HG02571 (cell line): ENCODE data around the gene PPM1L.
A peak's percentile ranks its signal among the peaks of the same experiment; 100 is the strongest.
"Not testable (repeated sequence)": the region's sequence is repeated elsewhere in the genome, so short reads cannot be mapped to it uniquely, and the experiment has no call there.

Experiments
- ATAC-seq: cut with Tn5 transposase; IDR thresholded peaks from one replicate; pipeline ENCODE4 v1.9.1; 2021; ENCODE audit warnings: mild to moderate bottlenecking, moderate library complexity; ENCODE audit not compliant: unreplicated experiment

The PPM1L gene

GRCh38 chr3:161025911-161026310, 269.9 kb downstream of the PPM1L start:
- ATAC-seq, result no peak

DNA sequence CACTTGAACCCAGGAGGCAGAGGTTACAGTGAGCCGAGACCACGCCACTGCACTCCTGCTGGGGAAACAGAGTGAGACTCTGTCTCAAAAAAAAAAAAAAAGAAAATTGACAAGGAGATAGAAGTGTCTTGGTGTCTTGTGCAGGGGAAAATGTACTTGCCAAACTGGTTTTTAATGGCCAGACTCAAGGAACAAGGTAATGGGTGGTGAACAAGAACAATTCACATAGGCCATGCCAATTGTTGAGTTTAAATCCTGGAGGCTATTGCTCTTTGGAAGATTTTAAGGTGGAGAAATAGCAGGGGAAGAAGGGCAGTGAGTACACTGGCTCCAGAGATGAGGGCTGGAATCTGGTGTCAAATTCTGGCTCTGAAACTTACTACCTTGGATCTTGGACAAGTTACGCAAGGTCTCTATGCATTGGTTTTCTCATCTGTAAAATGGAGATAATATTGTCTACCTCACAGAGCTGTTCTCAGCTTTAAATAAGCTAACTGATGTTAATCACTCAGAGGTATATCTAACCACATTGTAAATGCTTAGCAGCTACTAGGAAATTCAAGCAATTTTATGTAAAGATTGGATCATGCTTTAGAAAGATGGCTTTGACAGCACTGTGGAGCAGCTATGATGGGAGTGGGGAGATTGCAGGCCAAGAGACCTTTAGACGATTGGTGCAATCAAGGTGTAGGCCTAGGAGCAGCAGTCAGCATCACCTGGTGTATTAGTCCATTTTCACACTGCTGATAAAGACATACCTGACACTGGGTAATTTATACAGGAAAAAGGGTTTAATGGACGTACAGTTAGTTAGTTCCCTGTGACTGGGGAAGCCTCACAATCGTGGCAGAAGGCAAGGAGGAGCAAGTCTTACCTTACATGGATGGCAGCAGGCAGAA, 270.8 kb downstream of the PPM1L start:
- ATAC-seq, result no peak

DNA sequence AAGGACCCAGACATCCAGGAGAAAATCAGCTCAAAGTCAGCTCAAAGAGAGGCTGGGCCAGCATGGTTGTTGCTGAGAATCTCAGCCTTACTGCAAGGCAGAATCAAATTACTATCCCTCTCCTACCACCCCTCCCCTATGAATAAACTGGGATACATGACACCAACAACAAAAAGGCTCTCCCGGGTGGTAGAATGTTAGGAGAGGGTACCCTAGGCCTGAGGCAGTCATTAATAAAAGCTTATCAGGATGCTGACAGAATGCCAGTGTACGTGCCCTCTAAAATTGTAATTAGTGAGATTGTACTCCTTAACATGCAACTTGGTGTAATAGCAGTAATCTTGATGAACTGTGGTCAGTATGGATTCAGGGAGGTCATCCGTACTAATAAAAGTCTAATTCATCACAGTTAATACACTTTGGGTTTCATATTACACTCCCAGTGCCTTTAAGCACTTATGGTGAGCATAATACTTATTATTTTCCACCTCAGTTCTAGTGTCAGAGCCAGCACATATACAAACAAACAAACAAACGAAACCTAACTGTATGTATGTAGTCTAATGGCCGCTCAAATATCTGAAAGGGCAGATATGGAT, 272.6 kb downstream of the PPM1L start:
- no peak for ATAC-seq

- ATAC-seq, result no peak
Measured at GRCh38 chr3:161031134-161031533, 275.1 kb downstream of the PPM1L start.

GRCh38 chr3:161034913-161035550, 279.0 kb downstream of the PPM1L start:
- ATAC-seq, result not testable (repeated sequence)

DNA sequence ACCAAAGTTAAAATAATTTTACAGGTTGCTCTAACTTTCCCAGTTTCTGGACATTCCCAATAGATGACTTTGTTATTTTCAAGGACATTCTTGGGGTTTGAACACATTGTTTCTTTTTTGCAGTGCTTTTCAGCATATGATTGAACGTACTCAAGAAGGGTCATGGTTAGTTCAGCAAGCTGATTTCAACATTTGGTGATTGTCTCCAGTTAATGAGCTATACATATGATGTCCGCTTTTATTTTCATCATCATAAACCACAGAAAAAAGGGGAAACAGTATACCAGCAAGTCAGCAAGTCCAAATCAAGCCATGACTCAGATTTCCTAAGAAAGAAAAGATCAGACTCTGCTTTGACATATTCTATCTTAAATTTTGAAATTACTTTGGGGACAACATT, 279.7 kb downstream of the PPM1L start:
- ATAC-seq, result no peak

DNA sequence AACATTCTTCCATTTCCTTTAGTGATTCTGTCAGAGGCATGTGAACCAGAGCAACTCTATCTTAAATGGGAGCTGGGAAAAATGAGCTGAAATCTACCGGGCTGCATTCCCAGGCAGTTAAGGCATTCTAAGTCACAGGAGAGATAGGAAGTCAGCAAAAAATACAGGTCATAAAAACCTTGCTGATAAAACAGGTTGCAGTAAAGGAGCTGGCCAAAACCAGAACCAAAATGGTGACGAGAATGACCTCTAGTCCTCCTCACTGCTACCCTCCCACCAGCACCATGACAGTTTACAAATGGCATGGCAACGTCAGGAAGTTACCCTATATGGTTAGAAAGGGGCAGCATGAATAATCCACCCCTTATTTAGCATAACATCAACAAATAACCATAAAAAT, 282.7 kb downstream of the PPM1L start:
- ATAC-seq, result no peak

DNA sequence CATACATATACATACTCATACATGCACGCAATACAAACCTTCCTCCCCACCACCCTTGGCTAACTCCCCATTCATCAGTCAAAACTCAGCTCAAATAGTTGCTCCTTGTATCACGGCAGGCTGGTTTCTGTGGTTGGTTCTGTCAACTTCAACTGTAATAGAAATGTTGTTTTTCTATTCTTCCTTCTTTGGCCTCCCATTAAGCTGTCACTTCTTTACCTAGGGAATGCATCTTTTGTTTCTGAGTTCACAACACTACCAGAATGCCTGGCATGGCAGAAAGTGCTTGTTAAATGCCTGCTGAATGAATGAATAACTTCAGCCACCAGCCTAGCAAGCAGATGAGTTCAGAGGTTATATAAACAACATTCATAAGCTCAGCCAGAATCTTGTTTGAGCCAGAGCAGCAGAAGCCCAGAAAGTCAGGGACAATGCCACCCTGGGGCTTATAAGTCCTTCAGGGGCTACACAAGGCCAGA, 286.0 kb downstream of the PPM1L start:
- ATAC-seq, result no peak

GRCh38 chr3:161043336-161044035, 287.5 kb downstream of the PPM1L start:
- peak; percentile 79 for ATAC-seq

- no peak for ATAC-seq
Measured at GRCh38 chr3:161049683-161050248, 293.7 kb downstream of the PPM1L start.

DNA sequence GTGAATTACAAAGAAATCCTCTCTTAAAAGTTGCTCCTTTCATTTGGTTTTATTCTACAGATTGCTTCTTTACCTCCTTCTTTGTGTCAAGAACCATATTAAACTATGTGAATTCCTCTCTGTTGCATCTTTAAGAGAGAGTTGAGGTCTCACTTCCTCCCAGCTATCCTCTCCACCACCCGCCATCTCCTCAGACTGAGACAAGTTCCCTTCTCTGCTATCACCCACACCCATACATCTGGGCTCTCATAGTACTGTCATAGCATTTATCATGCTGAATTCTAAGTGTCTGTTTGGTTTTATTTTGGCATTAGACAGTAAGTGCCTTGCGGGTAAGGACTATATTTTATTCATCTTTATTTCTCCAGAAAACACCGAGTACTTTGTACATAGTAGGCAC, 294.9 kb downstream of the PPM1L start:
- ATAC-seq, result no peak

- ATAC-seq, result no peak
Measured at GRCh38 chr3:161051856-161052255, 295.8 kb downstream of the PPM1L start.

DNA sequence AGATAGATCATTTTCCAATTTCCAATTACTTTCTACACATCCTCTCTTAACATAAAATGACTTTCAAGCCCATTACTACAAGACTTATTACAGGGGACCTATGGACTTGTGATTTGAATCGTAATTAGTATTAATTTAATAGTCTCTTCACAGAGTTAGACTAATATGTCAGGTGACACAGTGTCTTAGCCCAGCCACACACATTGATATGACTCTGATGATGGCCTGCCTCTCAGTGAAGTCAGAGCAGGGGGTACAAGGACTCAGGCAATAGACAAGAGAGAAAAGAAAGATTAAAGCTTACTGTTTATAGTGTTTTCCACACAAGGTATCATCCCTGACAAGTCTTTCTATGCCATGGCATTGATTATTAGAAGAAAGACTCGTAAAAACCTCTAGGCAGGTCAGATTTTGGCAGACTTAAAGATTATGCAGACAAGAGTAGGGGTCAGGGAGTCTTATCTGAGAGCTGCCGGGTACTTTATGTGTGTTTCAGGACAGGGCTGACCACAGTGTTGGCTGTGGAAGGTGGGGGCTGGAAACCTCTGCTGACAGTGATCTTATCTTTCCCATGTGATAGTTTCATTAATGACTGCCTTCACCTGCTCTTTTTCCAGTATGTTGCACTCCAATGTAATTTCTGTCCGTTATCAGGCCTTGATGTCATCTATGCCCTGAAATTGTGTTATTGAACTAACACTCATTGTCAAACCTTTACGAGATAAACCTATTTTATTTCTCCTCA, 299.0 kb downstream of the PPM1L start:
- ATAC-seq, result no peak

- no peak for ATAC-seq
Measured at GRCh38 chr3:161064413-161064812, 308.4 kb downstream of the PPM1L start.

DNA sequence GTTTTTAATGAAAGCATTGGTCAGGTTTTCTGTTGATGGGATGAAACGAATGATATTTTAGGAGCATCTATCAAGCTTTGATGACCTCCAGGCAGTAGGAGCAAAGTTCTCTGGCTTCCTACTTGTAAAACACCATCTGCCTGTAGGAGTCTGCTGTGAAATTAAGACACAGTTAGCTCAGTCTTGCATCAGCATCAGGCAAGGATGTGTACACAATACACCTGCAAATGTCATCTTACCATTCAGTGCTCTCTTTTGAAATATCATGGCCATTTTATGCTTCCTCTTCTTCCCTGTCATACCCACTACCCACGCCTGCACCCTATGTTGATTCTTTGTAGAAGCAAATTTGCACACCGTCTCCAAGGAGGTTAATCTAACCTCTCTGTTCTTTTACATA, 310.9 kb downstream of the PPM1L start:
- ATAC-seq, result no peak

- ATAC-seq, result no peak
Measured at GRCh38 chr3:161067335-161067734, 311.3 kb downstream of the PPM1L start.

DNA sequence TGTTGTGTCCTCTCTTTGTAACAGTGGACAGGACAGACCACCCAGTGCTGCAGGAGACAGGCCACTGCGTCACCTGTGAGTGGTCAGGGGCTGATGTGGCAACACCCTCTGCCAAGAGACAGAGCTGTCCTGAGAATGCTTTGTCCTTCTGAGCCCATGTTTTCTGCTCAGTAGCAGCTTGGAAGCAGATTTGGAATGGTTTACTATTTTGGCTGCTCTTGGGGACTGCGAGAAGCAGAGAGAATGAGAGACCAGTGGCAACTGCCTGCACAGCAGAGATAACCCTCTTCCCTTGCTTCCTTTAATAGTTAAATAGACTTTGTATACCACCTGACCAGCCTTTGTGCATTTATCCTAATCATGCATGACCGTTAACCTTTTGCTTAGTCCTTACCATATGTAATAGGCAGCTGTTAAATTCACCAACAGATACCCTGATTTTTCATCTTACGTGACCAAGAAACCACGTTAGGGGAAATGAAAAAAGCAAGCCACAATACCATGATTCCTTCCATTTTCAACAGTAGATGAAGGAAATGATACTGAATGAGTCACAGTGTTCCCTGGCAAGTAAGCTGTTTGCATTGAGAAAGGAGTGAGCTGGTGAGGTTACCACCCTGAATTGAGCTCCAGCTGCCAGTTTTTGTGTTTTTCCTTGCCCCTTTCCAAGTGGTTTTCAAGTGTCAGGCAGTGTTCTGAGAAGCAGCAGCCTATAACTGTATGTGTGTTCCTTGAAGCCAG, 313.6 kb downstream of the PPM1L start:
- peak; percentile 92 for ATAC-seq

- no peak for ATAC-seq
Measured at GRCh38 chr3:161070252-161070930, 314.4 kb downstream of the PPM1L start.
